Stimulated activated CD4-positive, alpha-beta T cell treated with anti-CD3 and anti-CD28 coated beads, Interleukin-4, amount 100 ng/mL, for 4 hours (primary cell): ENCODE measurements around the gene HHAT.
A peak's percentile ranks its signal among the peaks of the same experiment; 100 is the strongest.

Source experiments
- DNase-seq, 2 experiments: peaks; one replicate each; pipeline ENCODE4 v3.0.0-alpha.2; 2020

Gene HHAT

DNA sequence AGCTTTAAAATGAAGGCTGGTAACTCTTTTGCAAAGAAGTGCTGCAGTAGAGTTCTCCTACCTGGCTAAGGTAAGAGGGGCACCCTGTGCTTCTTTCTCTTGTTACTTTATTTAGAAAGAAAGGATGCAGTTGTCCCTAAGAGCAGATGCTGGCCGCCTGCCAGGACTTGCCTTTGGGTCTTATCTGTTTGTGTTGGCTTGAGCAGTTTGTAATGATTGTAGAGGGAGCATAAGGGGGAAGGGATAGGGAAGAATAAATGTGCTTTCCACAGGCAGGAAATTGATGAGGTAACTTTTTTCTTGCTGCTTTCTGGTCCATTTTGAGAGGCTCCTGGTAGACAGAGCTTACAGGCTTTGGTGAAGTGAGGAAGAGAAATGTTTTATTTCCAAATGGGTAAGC is 229.6 kb downstream of the HHAT start:
- DNase-seq = no peak

- DNase-seq = no peak
These were observed 236.6 kb downstream of the HHAT start for GRCh38 chr1:210565306-210565705.

- no peak for DNase-seq
These were observed 239.9 kb downstream of the HHAT start for GRCh38 chr1:210568631-210569030.

GRCh38 chr1:210570116-210570515 is 241.4 kb downstream of the HHAT start:
- DNase-seq = no peak

DNA sequence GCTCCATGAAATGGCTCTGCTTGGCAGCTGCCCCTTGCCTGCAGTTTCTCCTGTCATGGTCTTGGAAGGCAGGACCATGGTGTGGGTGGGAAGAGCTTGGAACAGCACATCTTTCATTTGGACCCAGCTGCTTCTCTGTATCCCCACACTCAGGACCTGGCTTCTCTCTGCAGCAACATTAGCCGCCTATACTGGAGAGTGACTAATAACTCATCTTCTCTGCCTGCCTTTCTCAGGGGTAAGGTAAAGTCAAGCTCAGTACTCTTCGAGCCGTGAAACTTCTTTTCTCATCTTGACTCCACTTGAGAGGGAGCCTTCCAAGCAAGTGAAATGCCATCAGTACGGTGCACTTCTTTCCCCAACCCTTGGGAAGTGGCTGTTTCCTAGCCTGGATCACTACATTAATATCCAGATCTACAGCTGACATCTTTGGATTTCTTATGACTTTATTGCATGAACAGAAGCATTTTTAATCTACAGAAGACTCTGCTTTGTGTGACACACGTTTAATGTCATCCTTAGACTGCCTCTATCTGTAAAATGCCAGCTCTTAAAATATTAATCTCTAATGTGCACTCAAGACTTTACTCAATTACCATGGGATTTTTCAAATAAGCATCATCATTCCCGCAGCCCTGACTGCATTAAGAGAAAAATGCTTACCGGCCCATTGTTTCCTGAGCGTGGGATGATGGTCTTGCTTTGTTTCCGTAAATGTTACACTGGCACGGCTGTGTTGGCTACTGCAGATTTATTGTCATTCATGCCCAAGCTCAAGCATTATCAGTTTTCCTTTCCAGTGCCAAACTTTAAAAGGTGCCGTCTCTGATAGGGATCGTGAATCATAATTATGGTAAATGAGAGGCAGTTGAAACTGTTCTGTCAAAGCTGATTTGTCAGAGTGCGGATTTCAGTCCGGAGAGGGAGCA is 242.9 kb downstream of the HHAT start:
- no peak for DNase-seq

DNA sequence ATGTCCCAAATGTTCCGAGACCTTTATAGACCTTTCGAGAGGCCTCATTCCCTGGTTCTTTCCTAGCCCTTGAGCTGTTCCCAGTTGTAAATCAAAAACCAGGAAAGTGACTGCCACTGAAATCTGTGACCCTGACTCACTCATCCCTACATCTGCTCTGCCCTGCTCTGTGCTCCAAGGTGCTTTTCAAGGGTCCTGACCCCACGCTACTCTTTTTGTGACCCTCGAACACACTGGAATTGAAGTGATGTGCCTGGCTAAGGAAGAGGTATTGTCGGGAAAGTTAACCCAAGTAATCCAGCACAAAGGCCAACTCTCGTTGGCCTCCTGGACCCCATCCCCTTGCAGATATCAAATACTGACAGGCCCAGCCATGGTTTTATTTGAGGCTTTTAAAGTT is 244.4 kb downstream of the HHAT start:
- DNase-seq = no peak

DNA sequence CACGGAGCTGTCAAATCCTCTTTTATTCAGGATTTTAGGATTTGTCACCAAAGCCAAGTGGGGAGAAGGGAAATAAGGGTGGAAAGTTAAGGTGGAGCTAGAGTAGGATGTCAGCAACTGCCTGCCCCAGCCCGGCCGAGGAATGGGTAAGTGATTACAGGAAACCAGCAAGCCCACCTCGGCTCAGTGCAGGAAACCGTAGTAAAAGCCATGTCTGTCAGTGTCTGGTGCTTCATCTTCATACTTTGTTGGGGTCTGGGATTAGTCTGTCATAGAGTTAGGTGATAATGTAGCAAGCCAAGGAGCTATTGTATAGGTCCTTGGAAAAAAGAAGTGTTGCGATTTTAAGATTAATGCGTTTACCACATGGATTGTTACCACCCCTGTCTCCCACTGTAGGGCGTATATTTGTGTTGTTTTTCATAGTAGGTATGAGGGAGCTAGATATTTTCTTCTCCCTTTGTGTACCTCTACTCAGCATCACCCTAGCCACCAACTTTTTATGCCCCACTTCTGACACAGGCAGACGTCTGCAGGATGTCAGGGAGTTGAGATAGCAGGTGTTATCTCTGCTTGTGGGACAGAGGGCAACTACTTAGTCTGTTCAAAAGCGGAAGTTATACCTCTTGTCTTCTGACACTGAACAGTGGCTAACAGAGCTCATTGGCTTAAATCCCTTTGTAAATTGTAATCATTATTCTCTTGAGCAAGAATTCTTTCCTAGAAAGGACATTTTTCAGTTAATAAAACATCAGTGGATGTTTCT is 253.7 kb downstream of the HHAT start:
- DNase-seq = no peak

GRCh38 chr1:210584439-210585113 is 255.9 kb downstream of the HHAT start:
- peak; percentile 48 to 61 for DNase-seq

- DNase-seq = no peak
These were observed 258.1 kb downstream of the HHAT start for GRCh38 chr1:210586771-210587170.

GRCh38 chr1:210587566-210587965 is 258.9 kb downstream of the HHAT start:
- no peak for DNase-seq

GRCh38 chr1:210588357-210588756 is 259.7 kb downstream of the HHAT start:
- no peak for DNase-seq

DNA sequence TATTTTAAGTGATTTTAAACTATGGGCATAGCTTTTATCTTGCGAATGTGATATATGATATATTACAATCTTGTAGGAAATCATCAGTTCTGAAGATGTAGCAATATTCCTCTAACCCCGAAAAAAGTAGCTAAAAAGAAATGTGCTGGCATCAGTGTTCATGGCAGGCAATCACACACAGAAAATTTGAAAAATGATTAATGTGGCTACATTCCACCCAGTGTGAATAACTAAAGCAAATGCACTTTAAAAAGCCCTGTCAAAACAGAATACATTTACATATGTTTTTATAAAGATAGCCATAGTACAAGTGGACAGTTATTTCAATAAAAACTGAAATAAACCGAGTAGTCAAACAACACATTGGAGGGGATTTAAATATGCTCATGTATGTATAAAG is 260.2 kb downstream of the HHAT start:
- DNase-seq = no peak

GRCh38 chr1:210591214-210591613 is 262.5 kb downstream of the HHAT start:
- no peak for DNase-seq

GRCh38 chr1:210594605-210595004 is 265.9 kb downstream of the HHAT start:
- DNase-seq = no peak

- DNase-seq = no peak
These were observed 267.9 kb downstream of the HHAT start for GRCh38 chr1:210596641-210597040.

- no peak for DNase-seq
These were observed 268.9 kb downstream of the HHAT start for GRCh38 chr1:210597555-210598134.

GRCh38 chr1:210598135-210598652 is 269.5 kb downstream of the HHAT start:
- no peak for DNase-seq

GRCh38 chr1:210600421-210601159 is 271.9 kb downstream of the HHAT start:
- DNase-seq = no peak

- DNase-seq = no peak
These were observed 274.4 kb downstream of the HHAT start for GRCh38 chr1:210603123-210603522.

DNA sequence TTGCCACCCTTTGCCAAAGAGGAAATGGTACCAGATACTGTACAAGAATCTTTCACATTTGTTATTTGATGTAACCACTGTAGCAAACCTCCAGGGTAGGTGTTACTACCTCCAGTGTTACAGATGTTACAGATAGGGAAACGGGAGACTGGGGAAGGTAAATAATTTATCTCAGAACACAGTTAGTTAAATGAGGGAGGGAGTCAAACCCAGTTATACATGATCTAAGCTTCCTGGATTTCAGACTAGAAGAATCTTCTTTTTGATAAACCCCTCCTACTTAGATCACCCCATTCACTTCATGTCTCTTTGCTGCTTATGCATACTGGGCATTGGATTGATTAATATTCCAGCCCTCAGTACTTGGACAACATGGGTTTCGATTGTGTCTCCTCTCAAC is 276.4 kb downstream of the HHAT start:
- DNase-seq = no peak

DNA sequence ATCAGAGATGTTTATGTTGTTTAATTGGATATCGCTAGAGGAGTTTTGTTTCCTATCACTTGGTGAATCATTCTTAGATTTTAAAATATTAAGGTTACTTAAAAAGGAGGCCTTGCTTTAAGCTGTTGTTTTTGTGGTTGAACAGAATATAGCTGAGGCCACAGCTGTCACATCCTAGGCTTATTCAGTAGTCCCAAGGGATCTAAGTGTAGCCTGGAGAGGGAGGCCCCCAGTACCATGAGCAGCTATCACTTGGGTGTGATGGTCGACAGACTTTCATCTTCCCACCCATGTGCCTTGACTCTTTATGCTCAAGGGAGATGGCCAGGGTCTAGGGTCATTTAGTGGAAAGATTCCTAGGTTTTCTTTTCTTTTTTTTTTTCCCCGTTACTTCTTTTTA is 278.7 kb downstream of the HHAT start:
- no peak for DNase-seq

GRCh38 chr1:210608767-210609166 is 280.1 kb downstream of the HHAT start:
- DNase-seq = no peak
